ENCODE results near the gene CNPY1. TPM values are rescaled to one million over a fixed set of nuclear protein-coding genes. Genes with fewer than 3 reads are reported as not detected.

The CNPY1 gene
- total RNA-seq, 2 experiments from 2014 or later: not detected

- no peak for ATAC-seq
- Mint-ChIP-seq H3K27ac (no peak overlapping the region), H3K9me3 (ENCODE audit: low read depth) (no peaks in the 10 kb centered on the region), H3K36me3 (ENCODE audit: low read depth) (no peaks in the 10 kb centered on the region), H3K4me3 (no peak overlapping the region), H3K4me1 (no peaks in the 10 kb centered on the region), H3K27me3 (peaks cover 5% of the 10 kb centered on the region)
- DNase-seq: no peak
- POLR2A ChIA-PET: no interaction called here
- CTCF ChIA-PET: no interaction called here
- intact Hi-C loops (cut with DNase I, micrococcal nuclease): no loop called here
Measured at GRCh38 chr7:155555116-155555695, 8.8 kb upstream of the CNPY1 start.

GRCh38 chr7:155553871-155554270 is 7.5 kb upstream of the CNPY1 start:
- DNase-seq: no peak
- Mint-ChIP-seq H3K4me1 (no peaks in the 10 kb centered on the region), H3K4me3 (no peak overlapping the region), H3K27ac (no peak overlapping the region), H3K36me3 (ENCODE audit: low read depth) (no peaks in the 10 kb centered on the region), H3K27me3 (peaks cover 5% of the 10 kb centered on the region), H3K9me3 (ENCODE audit: low read depth) (no peaks in the 10 kb centered on the region)
- ChIA-PET CTCF (no interaction called here), POLR2A (no interaction called here)
- intact Hi-C loops (cut with DNase I, micrococcal nuclease): no loop called here
- no peak for ATAC-seq

GRCh38 chr7:155551785-155552611 is 5.6 kb upstream of the CNPY1 start:
- ChIA-PET POLR2A (no interaction called here), CTCF (interaction anchor here (1.0 kb wide), 1 partner anchor 207 kb away, joined by 4 read pairs; no protein-coding TSS in a partner anchor)
- no peaks in the 10 kb centered on the region for H3K4me1 Mint-ChIP-seq
- no peaks in the 10 kb centered on the region for H3K9me3 Mint-ChIP-seq (ENCODE audit: low read depth)
- no peaks in the 10 kb centered on the region for H3K36me3 Mint-ChIP-seq (ENCODE audit: low read depth)
- intact Hi-C loops (cut with DNase I, micrococcal nuclease): no loop called here
- no peak overlapping the region for H3K27ac Mint-ChIP-seq
- H3K4me3 Mint-ChIP-seq: no peak overlapping the region
- H3K27me3 Mint-ChIP-seq: peaks cover 4% of the 10 kb centered on the region
- no peak for ATAC-seq
- no peak for DNase-seq

- no peak for ATAC-seq
- H3K4me3 Mint-ChIP-seq: no peak overlapping the region
Measured at GRCh38 chr7:155550916-155551315, 4.6 kb upstream of the CNPY1 start.

GRCh38 chr7:155549226-155549625 is 2.9 kb upstream of the CNPY1 start:
- H3K4me1 Mint-ChIP-seq: no peaks in the 10 kb centered on the region
- H3K27ac Mint-ChIP-seq: no peak overlapping the region
- H3K36me3 Mint-ChIP-seq (ENCODE audit: low read depth): no peaks in the 10 kb centered on the region
- H3K9me3 Mint-ChIP-seq (ENCODE audit: low read depth): no peaks in the 10 kb centered on the region
- intact Hi-C loops (cut with DNase I, micrococcal nuclease): no loop called here
- DNase-seq (no peak), ATAC-seq (no peak)
- CTCF ChIA-PET: no interaction called here
- H3K27me3 Mint-ChIP-seq: no peaks in the 10 kb centered on the region
- POLR2A ChIA-PET: no interaction called here
- H3K4me3 Mint-ChIP-seq: no peak overlapping the region

More at GRCh38 chr7:155550916-155551315, 4.6 kb upstream of the CNPY1 start:
- no peak for DNase-seq
- CTCF ChIA-PET: no interaction called here
- Mint-ChIP-seq H3K36me3 (ENCODE audit: low read depth) (no peaks in the 10 kb centered on the region), H3K27me3 (peaks cover 2% of the 10 kb centered on the region), H3K9me3 (ENCODE audit: low read depth) (no peaks in the 10 kb centered on the region), H3K27ac (no peak overlapping the region), H3K4me1 (no peaks in the 10 kb centered on the region)
- intact Hi-C loops (cut with DNase I, micrococcal nuclease): no loop called here
- POLR2A ChIA-PET: no interaction called here

GRCh38 chr7:155547161-155547791 is 917 bp upstream of the CNPY1 start:
- Mint-ChIP-seq H3K9me3 (ENCODE audit: low read depth) (no peaks in the 10 kb centered on the region), H3K27ac (no peak overlapping the region), H3K4me1 (no peaks in the 10 kb centered on the region), H3K36me3 (ENCODE audit: low read depth) (no peaks in the 10 kb centered on the region), H3K27me3 (no peaks in the 10 kb centered on the region), H3K4me3 (no peak overlapping the region)
- DNase-seq: no peak
- intact Hi-C loops (cut with DNase I, micrococcal nuclease): no loop called here
- ChIA-PET CTCF (no interaction called here), POLR2A (no interaction called here)
- ATAC-seq: no peak

GRCh38 chr7:155545348-155545747 is 1.0 kb downstream of the CNPY1 start:
- CTCF ChIA-PET: interaction anchor here (0.8 to 1.2 kb wide), 2 partner anchors 19 to 56 kb away, joined by 3 read pairs; no protein-coding TSS in a partner anchor
- H3K27me3 Mint-ChIP-seq: peaks cover 3% of the 10 kb centered on the region

GRCh38 chr7:155544485-155544884 is 1.9 kb downstream of the CNPY1 start:
- no peak overlapping the region for H3K4me3 Mint-ChIP-seq
- H3K9me3 Mint-ChIP-seq (ENCODE audit: low read depth): no peaks in the 10 kb centered on the region
- no peaks in the 10 kb centered on the region for H3K4me1 Mint-ChIP-seq
- H3K27me3 Mint-ChIP-seq: peaks cover 9% of the 10 kb centered on the region
- H3K36me3 Mint-ChIP-seq (ENCODE audit: low read depth): no peaks in the 10 kb centered on the region
- DNase-seq (no peak), ATAC-seq (no peak)
- no peak overlapping the region for H3K27ac Mint-ChIP-seq
- intact Hi-C loops (cut with DNase I, micrococcal nuclease): no loop called here
- ChIA-PET POLR2A (no interaction called here), CTCF (interaction anchor here (0.7 to 1.2 kb wide), 2 partner anchors 20 to 167 kb away, joined by 3 read pairs; no protein-coding TSS in a partner anchor)

More at GRCh38 chr7:155545348-155545747, 1.0 kb downstream of the CNPY1 start:
- Mint-ChIP-seq H3K36me3 (ENCODE audit: low read depth) (no peaks in the 10 kb centered on the region), H3K4me1 (no peaks in the 10 kb centered on the region), H3K4me3 (no peak overlapping the region), H3K27ac (no peak overlapping the region), H3K9me3 (ENCODE audit: low read depth) (no peaks in the 10 kb centered on the region)
- ATAC-seq (no peak), DNase-seq (no peak)
- POLR2A ChIA-PET: no interaction called here
- intact Hi-C loops (cut with DNase I, micrococcal nuclease): no loop called here

- POLR2A ChIA-PET: no interaction called here
Measured at GRCh38 chr7:155543926-155544325, 2.4 kb downstream of the CNPY1 start.

GRCh38 chr7:155543011-155543876 is 3.1 kb downstream of the CNPY1 start:
- Mint-ChIP-seq H3K27me3 (peaks cover 14% of the 10 kb centered on the region), H3K4me1 (no peaks in the 10 kb centered on the region), H3K36me3 (ENCODE audit: low read depth) (no peaks in the 10 kb centered on the region), H3K27ac (no peak overlapping the region), H3K4me3 (no peak overlapping the region), H3K9me3 (ENCODE audit: low read depth) (no peaks in the 10 kb centered on the region)
- intact Hi-C loops (cut with DNase I, micrococcal nuclease): no loop called here
- ATAC-seq: no peak
- DNase-seq: no peak
- ChIA-PET POLR2A (no interaction called here), CTCF (interaction anchor here (0.6 kb wide), 1 partner anchor 9 kb away, joined by 3 read pairs; no protein-coding TSS in a partner anchor)

More at GRCh38 chr7:155543926-155544325, 2.4 kb downstream of the CNPY1 start:
- no peaks in the 10 kb centered on the region for H3K36me3 Mint-ChIP-seq (ENCODE audit: low read depth)
- no peak for DNase-seq
- H3K27me3 Mint-ChIP-seq: peaks cover 13% of the 10 kb centered on the region
- H3K4me1 Mint-ChIP-seq: no peaks in the 10 kb centered on the region
- ATAC-seq: no peak
- intact Hi-C loops (cut with DNase I, micrococcal nuclease): no loop called here
- H3K4me3 Mint-ChIP-seq: no peak overlapping the region
- CTCF ChIA-PET: interaction anchor here (0.7 kb wide), 1 partner anchor 166 kb away, joined by 3 read pairs; no protein-coding TSS in a partner anchor
- H3K27ac Mint-ChIP-seq: no peak overlapping the region
- H3K9me3 Mint-ChIP-seq (ENCODE audit: low read depth): no peaks in the 10 kb centered on the region

GRCh38 chr7:155541986-155542675 is 4.2 kb downstream of the CNPY1 start:
- no peaks in the 10 kb centered on the region for H3K36me3 Mint-ChIP-seq (ENCODE audit: low read depth)

More at GRCh38 chr7:155541986-155542675, 4.2 kb downstream of the CNPY1 start:
- H3K27ac Mint-ChIP-seq: no peak overlapping the region
- H3K4me3 Mint-ChIP-seq: no peak overlapping the region
- H3K9me3 Mint-ChIP-seq (ENCODE audit: low read depth): no peaks in the 10 kb centered on the region
- DNase-seq: no peak
- POLR2A ChIA-PET: no interaction called here
- peaks cover 16% of the 10 kb centered on the region for H3K27me3 Mint-ChIP-seq
- ATAC-seq: no peak
- intact Hi-C loops (cut with DNase I, micrococcal nuclease): no loop called here
- no peaks in the 10 kb centered on the region for H3K4me1 Mint-ChIP-seq
- CTCF ChIA-PET: interaction anchor here (1.0 kb wide), 1 partner anchor 57 kb away, joined by 3 read pairs; no protein-coding TSS in a partner anchor
